ENCODE results near the gene CTNNB1.

CTNNB1 gene

GRCh38 chr3:41193794-41194539 lies 5.3 kb upstream of the CTNNB1 start:
- DNase-seq: no peak

DNA sequence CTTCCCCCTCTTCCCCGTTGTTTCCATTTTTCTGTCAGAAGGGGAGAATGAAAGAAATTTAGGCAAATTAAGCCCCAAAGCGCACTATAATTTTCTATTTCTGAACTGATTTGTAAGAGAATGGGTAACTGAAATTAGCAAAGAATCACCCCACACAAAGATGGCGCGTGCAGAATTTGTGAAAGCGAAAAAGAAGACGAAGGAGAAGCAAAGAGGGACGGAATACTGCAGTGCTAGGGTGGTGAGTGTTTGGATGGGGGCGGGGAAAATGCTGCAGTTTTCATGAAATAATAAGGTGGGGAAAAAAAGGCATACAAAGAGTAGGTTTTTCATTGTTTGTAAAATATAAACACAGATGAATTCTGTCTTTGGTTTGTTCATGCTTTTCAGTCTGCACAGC lies 4.6 kb upstream of the CTNNB1 start:
- no peak for DNase-seq

GRCh38 chr3:41195946-41196345 lies 3.4 kb upstream of the CTNNB1 start:
- no peak for DNase-seq

GRCh38 chr3:41196499-41197410 lies 2.5 kb upstream of the CTNNB1 start:
- no peak for DNase-seq

GRCh38 chr3:41198046-41198445 lies 1.3 kb upstream of the CTNNB1 start:
- no peak for DNase-seq

DNA sequence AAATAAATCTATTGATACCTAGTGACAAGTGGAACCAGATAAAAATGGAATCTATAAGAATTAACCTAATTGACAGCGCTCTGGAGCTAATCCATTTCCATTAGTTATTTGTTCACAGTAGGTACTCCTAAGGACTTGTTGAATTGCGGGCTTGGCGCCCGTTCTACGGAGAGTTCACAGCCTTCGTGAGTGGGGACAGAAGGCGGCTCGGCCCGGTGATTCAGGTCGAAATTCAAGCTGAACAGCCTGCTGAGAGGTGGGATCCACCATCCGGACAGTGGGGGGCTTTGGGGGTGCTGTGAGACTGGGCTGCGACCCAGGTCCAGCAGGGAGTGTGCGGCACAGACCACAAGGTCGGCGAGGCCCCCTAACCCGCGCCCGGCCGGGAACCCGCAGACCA lies 779 bp upstream of the CTNNB1 start:
- DNase-seq: no peak

DNA sequence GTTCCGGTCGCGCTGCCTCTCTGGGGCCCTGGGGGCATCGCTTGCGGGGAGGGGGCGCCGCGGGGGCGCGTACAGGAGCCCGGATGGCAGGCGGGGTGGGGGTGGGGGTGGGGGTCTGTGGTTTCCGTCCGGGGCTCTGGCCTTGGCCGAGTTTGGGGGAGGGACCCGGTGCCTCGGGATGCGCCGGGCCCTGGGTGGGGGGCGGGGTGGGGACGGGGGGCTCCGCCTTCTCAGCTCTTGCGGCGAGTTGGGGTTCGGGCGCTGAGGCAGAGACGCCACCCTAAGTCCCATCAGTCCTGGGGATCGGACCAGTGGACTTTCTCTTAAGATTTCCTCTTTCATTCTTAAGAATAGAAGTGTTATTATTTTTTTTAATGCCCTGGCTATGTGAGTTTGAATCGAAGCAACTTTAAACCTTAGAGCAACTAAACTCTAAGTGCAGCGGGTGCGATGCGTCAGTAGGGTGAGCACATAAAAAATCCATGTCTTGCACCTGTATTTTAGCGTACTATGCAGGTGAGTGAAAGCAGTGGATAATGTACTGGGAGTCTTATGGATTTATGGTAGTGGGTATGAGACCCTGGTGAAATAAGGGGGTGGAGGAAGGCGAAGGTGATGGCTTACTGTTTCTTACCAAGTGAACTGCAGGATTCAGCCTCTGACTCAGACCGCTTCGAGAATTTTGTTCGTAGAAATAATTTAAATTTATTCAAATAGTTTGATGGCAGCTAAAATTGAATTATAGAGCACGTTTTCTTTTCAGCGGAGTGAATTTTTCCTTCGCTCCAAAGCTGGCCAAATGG lies 762 bp downstream of the CTNNB1 start:
- DNase-seq: no peak

DNA sequence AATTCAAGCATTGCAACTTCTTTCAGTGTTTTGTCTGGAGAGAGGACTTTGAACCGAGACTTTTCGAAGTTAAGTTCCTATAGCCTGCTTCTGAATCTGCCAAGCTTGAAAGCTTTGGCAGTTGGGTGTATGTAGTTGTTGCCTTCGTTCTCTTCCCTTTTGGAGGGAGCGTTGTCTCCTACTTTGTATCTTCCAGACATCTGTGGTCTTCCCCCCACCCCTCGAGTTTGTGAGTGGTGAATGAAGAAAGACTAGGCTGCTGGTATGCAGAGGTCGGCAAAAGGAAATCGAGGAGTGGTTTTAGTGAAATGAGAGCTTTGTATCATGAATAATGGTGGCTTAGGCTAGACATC lies 1.3 kb downstream of the CTNNB1 start:
- DNase-seq: no peak

DNA sequence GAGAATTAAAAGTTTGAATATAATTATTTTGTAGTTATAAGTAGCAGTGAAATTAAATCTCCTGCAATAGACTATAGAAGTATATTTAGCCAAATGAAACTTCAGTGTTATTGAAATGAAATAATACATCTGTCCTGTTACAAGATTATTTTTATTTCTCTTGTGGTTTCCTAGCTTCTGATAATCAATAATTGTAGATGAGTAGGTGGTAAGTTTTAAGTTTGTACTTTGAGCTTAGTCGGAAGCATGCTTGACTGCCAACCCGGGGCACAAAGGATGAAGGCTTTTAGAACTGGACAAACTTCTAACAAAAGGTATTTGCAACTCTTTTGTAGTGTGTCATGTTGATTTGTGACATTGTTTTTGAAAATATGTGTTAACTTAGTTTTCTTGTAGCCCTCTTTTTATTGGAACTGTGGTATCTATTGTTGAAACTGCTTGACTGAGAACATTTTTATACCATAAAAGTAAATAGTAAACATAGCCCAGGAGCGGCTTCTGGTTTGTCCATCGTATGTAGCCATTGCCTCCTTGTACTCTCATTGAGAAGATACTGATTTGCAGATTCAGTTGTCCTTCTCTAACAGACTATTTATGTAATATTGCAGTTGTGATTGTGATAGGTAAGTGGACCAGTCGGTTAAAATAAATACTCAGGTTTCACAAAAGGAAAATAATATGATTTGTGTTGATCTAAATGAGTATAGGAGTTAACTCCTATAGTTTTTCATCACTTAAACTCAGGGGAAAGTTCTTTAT lies 2.9 kb downstream of the CTNNB1 start:
- no peak for DNase-seq

DNA sequence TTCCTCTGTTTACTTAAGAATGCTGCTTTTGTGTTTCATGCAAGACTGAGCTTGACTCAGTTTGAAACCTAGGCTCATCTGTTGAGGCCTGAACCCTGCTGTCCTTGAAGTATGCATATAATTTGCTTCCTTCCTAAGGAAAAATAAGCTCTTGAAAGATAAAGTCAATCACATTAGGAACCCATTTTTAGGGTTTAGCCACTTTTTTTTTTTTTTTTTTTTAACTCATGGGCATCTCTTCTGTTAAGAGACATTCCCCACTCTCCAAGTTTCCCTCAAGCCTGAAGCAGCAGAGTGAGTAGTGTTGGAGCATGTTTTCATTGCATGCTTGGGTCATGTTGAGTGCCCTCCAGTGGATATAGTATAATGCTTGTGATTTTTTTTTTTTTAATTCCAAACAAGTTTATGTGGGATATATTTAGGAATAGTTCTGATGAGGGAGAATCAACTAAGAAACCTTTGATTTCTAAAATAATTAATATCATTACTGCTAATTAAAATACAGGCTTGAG lies 3.6 kb downstream of the CTNNB1 start:
- DNase-seq: no peak

DNA sequence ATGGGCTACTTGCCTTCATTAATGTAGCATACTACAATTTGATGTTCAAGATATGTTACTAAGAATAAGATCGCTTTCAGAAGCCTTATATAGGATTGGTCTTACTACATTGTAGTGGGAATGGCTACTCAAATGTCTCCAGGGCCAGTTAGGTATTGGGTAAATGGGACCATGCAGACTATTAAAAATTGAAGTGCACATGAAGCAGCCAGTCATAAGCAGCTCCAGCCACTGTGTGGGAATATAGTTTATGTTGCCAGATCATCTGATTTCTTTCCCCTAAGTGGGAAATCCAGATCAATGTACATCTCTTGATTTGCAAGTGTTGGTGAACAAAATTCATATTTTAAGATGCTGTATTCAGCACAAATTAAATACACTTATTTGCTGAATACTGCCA lies 5.1 kb downstream of the CTNNB1 start:
- no peak for DNase-seq

DNA sequence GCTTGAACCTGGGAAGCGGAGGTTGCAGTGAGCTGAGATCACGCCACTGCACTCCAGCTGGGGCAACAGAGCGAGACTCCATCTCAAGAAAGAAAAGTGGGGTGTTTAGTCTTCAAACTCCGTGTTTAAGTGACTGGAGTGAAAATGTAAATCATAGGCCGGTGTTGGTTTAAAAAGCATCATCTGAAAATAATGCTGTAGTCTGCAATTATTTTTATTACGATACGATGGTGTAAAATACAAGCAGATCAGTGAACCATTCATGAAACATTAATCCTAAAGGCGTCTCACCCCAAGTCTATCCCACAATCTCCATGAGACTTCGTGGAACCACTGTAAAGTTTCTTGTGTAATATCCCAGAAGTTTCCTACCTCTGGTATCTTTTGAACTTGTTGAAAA lies 6.3 kb downstream of the CTNNB1 start:
- no peak for DNase-seq

DNA sequence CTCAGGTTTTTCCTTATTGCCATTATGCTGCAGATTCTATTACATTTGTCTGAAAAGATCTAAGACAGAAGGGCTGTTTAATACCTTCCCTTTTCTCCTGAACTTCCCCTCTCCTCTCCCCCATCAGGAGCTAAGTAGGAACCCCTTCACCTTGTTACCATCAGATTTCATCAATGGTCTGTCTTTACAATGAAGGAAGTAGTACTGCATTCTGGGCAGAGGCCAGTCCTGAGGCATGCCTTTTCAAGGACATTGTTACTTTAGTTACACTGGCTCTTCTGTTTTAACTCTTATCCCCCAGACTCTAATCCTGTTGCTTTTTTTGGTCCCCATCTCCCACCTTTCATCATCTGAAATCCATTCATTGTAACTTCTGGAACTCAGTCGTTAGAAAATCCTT lies 8.1 kb downstream of the CTNNB1 start:
- DNase-seq: no peak

DNA sequence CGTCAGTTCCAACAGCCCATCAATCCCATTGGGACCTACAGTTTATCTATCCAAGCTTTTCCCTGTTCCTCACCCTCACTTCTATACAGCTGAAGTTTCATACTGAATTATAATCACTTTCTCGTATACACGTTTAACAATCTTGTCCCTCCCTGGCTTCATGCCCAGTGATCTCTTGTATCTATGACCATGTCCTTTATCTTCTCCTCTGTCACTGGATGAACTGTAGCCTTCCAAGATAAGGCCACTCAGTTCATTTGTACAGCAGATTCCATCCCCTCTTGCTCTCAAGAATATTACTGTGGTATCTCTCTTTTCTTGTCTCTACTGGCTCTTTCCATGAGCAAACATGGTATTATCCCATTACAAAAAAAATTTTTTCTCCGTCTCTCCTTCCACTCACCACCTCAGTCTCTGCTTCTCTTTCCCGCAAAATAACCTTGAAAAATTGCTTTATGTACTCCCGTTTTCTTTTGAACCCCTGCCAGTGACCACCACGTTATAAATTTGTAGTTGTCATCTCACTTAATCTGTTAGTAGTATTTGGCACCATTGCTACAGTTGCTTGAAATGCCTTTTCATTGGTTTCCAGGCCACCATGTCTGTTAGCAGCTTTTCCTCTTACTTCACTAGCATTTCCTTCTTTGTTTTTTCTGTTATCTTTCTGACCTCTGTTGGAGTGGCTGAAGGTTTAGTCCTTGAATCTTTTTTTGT lies 9.4 kb downstream of the CTNNB1 start:
- DNase-seq: no peak

DNA sequence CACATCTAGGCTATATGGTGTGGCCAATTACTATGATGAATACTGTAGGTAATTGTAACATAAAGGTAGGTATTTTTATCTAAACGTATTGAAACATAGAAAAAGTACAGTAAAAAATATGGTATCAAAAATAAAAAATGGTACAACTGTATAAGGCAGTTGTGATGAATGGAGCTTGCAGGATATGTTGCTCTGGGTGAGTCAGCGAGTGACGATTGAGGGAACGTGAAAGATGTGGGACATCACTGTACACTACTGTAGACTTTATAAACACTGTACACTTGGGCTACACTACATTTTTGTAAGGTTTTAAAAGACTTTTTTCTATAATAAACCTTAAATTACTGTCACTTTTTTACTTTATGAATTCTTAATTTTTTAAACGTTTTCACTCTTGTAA lies 10.3 kb downstream of the CTNNB1 start:
- DNase-seq: no peak

GRCh38 chr3:41210966-41211365 lies 11.7 kb downstream of the CTNNB1 start:
- DNase-seq: no peak

GRCh38 chr3:41212088-41212487 lies 12.8 kb downstream of the CTNNB1 start:
- no peak for DNase-seq

GRCh38 chr3:41213588-41213987 lies 14.3 kb downstream of the CTNNB1 start:
- no peak for DNase-seq

GRCh38 chr3:41216422-41216821 lies 17.1 kb downstream of the CTNNB1 start:
- DNase-seq: no peak

- DNase-seq: no peak
Observed at GRCh38 chr3:41216993-41217392, 17.7 kb downstream of the CTNNB1 start.

- DNase-seq: no peak
Observed at GRCh38 chr3:41219424-41219823, 20.1 kb downstream of the CTNNB1 start.
